ENCODE data around the gene MED22.

MED22 gene

GRCh38 chr9:133346021-133346785 is 1.7 kb downstream of the MED22 start (continued):
- TF ChIP-seq ZNF302 (tag by site-specific recombination; IDR thresholded peaks at IDR 0.05; ENCODE audit: low read depth) (no peak), SP3 (tag by site-specific recombination; IDR thresholded peaks at IDR 0.05) (no peak), TSHZ1 (tag by site-specific recombination; IDR thresholded peaks at IDR 0.05; ENCODE audit: borderline replicate concordance) (no peak), ZNF391 (tag by site-specific recombination; IDR thresholded peaks at IDR 0.05; ENCODE audit: borderline replicate concordance, low read depth) (no peak)

GRCh38 chr9:133345596-133345995 is 2.3 kb downstream of the MED22 start:
- Histone ChIP-seq H3K36me3 (ENCODE audit: control insufficient read depth in 2 of 2, insufficient read depth in 1 of 2, low read length in 2 of 2) (peaks cover 4 to 82% of the 10 kb centered on the region in 2 experiments; a peak in 2 of 3 replicates), H3K27ac (ENCODE audit: extremely low read depth, low read depth, low read length) (no peak overlapping the region)
- no peak for TF ChIP-seq ZNF140 (tag by site-specific recombination; IDR thresholded peaks at IDR 0.05)
- no peak for TF ChIP-seq ZNF692 (tag by site-specific recombination; IDR thresholded peaks at IDR 0.05)
- TF ChIP-seq ZNF157 (tag by site-specific recombination; IDR thresholded peaks at IDR 0.05): no peak
- no peak for TF ChIP-seq PRDM1 (tag by site-specific recombination; IDR thresholded peaks at IDR 0.05)
- no peak for TF ChIP-seq ZNF654 (tag by site-specific recombination; IDR thresholded peaks at IDR 0.05; ENCODE audit: low read depth)
- TF ChIP-seq PRDM2 (tag by site-specific recombination; IDR thresholded peaks at IDR 0.05; ENCODE audit: borderline replicate concordance): no peak
- TF ChIP-seq ZBTB8A (tag by site-specific recombination; IDR thresholded peaks at IDR 0.05): no peak
- no peak for TF ChIP-seq ZNF843 (tag by site-specific recombination; IDR thresholded peaks at IDR 0.05)
- no peak for TF ChIP-seq KLF16 (tag by site-specific recombination; IDR thresholded peaks at IDR 0.05)
- TF ChIP-seq YY2 (tag by site-specific recombination; IDR thresholded peaks at IDR 0.05): no peak
- TF ChIP-seq ZNF488 (tag by site-specific recombination; IDR thresholded peaks at IDR 0.05): no peak
- no peak for TF ChIP-seq ZNF16 (tag by site-specific recombination; IDR thresholded peaks at IDR 0.05; ENCODE audit: low read depth)

More at GRCh38 chr9:133345596-133345995, 2.3 kb downstream of the MED22 start:
- ChIA-PET POLR2A (interaction anchor here (1.2 to 6.0 kb wide), 3 partner anchors 12 to 114 kb away, joined by 3 to 89 read pairs (median 6); partner anchors contain the start of genes CACFD1, SURF1 and SURF2), CTCF (interaction anchor here (2.1 kb wide), 1 partner anchor 58 kb away, joined by 12 read pairs; no protein-coding TSS in a partner anchor)
- H3K4me1 ChIP-seq (ENCODE audit: control insufficient read depth, insufficient read depth, low read length): no peaks in the 10 kb centered on the region
- no peak overlapping the region for H3K4me3 ChIP-seq (ENCODE audit: low read depth, low read length)
- no peaks in the 10 kb centered on the region for H3K9me3 ChIP-seq (ENCODE audit: control insufficient read depth, insufficient read depth, low read depth, low read length)

All from HEK293 (cell line).